GM23248 (cell line): ENCODE measurements around the gene PNRC1.

Source experiments
- EZH2 ChIP-seq: fragments of 200-600 bp; sonication (generic); IDR thresholded peaks from 2 replicates; pipeline ENCODE4 v1.6.1; 2018; ENCODE audit warnings: antibody characterized with exemption, mild to moderate bottlenecking; ENCODE audit not compliant: insufficient read depth, poor library complexity, severe bottlenecking
- EZH2phosphoT487 ChIP-seq: fragments of 200-600 bp; sonication (generic); IDR thresholded peaks from 2 replicates; pipeline ENCODE4 v1.6.1; 2018; ENCODE audit warnings: antibody characterized with exemption, moderate library complexity, mild to moderate bottlenecking, low read depth; ENCODE audit not compliant: insufficient read depth

DNA sequence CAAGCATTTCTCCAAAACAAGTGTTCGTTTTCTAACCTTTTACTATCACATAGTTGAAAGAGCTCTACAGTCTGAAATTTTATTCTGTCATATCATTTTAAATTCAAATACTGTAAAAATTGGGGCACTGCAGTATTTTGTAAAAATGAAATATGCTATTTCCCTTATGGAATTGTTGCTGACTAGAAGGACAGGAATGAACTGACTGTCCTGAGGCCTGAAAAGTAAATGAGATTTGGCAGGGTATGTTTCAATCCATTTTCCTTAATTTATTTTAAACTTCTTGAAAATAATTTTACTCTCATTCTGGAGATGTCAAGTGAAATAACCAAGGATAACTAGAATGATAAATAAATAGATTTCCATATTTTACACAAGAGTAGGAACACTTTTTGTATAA, 11.9 kb upstream of the PNRC1 start:
- TF ChIP-seq EZH2phosphoT487, result no peak
- no peak for TF ChIP-seq EZH2
